Suppressor macrophage treated with lipopolysaccharide for 1 hour (primary cell): ENCODE data around the gene MAD1L1.
A peak's percentile ranks its signal among the peaks of the same experiment; 100 is the strongest.

ENCODE experiments used
- DNase-seq, 3 donors: peaks; one replicate each; pipeline ENCODE4 v3.0.0-alpha.2; 2020 to 2022

The MAD1L1 gene

DNA sequence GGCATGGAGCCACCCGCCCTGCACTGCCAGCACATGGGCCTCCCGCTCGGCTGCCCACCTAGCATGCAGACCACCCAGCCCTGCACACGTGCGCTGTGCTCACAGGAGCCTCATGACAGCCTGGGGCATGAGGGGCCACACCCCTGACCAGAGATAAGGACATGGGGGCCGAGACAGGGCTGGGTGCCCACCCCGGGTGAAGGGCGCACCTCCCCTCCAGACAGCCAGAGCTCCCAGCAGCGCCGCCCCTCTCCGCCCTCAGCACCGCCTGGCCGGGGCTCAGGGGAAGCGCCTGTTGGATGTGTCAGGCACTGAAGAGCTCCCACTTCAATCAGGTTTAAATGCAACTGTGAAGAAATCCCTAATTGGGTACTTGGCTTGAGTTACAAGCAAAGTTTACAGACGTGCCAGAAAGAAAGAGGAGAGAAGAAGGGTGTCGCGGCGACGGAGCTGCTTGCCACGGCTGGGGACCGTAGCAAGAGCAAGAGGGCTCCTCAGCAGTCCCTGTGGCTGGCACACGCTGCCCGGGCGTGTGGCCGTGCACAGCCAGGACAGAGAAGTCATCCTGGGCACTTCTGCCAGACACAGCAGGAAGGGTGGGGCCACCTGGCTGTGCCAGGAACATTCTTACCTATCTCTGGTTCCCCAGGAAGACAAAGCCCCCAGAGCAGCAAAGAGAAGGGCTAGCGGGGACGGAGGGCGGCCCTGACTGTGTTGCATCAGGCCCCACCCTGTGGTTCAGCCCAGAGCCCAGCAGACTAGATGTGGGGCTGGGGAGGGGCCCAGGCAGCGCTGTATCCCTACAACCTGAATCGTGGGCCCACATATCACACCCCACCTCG lies 315.3 kb downstream of the MAD1L1 start:
- DNase-seq: no peak

DNA sequence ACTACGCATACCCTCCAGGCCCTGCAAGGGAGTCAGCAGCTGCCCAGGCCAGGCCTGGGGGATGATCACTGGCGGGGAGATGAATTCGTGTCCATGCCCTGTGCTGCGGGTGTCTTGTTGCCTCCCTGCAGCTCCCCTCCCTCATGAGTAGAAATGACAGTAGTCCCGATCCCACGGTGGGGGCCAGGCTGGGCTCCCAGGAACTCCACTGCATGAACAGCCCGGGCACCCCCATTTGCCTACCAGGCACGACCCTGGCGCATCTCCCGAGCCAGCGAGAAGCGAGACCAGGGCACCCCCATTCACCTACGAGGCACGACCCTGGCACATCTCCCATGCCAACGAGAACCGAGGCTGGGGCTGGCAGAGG lies 316.2 kb downstream of the MAD1L1 start:
- no peak for DNase-seq

DNA sequence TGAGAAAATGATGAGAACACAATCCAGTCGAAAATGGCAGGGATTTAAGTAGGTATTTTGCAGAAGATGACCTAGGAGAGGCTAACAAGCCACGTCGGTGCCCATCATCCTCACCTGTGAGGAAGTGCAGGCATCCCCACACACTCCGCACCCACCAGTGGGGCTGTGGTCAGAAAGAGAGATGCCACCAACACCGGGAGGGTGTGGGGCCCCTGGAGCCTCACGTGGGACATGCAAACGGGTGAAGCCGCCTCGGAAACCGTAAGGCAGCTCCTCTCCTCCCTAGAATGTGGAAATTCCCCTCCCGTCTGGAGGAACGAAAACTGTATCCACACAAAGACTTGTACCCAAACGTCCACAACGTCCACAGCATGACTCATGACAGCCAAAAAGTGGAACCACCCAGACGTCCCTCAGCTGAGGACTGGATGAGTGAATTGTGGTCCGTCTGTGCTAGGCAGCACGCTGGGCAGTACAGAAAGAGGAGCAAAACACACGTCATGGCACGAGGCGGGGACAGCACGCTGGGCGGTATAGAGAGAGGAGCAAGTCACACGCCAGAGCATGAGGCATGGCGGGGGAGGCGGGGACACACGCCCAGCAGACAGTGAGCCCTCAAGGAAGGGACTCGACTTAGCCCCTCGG lies 316.7 kb downstream of the MAD1L1 start:
- DNase-seq: peak; percentile 96 to 99 (median 98)

DNA sequence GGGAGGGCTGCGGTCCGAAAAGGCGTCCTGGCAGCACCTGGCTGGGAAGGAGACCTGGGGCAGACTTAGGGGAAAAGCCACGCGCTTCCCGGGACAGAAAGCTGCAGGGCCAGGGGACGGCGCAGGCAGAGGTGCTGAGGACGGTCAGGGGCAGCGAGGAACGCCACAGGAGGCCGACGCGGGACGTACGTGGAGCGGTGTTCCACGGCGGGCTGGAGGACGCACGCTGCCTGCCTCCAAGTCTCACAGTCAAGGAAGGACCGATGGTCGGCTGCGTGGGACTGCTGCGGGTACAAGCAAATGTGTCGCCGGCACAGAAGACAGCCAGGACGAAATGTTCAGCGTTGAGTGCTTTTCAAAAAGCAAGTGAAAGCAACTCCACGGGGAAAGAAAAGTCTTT lies 317.4 kb downstream of the MAD1L1 start:
- DNase-seq: no peak

DNA sequence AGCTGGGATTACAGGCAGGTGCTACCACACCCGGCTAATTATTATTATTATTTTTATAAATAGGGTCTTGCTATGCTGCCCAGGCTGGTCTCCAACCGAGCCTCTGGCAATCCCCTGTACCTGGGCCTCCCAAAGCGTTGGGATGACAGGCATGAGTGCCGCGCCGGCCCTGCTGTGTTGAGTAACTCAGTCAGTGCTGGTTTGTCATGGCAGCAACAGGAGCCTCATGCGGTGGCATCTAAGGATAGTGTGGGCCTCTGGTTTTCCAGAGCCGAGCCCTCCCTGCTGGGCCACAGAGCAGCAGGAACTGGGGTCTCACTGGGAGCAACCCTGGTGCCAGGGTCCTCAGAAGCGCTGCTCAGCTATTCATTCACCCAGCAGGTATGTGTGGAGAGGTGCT lies 318.0 kb downstream of the MAD1L1 start:
- no peak for DNase-seq

DNA sequence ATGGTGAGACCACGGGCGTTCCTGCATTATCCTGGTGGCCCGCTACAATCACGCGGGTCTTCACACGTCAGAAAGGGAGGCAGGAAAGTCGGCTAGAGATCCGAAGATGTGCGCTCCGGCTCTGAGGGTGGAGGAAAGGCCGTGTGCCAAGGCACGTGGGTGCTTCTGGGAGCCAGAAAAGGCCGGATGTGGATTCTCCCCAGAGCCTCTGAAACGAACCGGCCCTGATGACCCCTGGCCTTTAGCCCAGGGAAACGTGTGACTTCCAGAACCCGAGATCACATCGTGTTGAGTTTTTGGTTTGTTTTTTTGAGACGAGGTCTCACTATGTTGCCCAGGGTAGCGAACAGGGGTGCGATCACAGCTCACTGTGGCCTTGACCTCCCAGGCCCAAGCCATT lies 318.4 kb downstream of the MAD1L1 start:
- DNase-seq: no peak

DNA sequence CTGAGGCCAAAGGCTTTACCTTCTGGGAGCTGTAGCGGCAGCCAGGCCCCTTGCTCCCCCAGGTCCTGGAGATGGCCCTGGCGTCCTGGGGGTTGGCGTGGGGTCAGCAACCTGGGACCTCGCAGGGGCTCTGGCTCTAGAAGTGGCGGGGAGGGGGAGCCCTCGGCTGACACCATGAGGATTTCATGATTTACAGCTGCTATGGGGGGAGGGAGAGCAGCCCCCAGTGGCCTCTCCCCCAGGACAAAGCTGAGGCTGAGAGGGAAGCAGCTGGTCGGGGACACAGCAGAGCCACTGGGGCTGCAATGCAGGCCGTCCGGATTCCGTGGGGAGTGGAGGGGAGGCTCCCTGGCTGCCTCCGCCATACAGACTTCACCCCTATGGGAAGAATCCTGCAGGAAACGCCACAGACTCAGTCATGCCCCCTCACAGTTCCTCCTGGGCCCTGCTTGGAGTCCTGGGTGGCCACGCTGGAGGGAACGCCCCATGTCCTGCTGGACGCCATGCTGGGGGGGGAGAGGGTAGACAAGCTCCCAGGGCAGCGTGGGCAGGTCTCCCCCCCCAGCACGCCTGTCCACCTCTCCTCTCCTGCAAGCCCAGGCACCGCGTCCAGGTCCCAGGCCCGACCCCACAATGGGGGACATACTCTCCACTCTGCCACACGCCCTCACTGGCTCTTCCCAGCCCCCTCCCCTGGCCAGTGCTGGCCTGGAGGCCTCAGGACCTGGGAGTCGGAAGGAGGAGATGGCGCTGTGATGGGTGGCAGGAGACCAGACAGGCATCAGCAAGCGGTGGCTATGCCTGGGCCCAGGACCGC lies 319.1 kb downstream of the MAD1L1 start:
- DNase-seq: no peak

DNA sequence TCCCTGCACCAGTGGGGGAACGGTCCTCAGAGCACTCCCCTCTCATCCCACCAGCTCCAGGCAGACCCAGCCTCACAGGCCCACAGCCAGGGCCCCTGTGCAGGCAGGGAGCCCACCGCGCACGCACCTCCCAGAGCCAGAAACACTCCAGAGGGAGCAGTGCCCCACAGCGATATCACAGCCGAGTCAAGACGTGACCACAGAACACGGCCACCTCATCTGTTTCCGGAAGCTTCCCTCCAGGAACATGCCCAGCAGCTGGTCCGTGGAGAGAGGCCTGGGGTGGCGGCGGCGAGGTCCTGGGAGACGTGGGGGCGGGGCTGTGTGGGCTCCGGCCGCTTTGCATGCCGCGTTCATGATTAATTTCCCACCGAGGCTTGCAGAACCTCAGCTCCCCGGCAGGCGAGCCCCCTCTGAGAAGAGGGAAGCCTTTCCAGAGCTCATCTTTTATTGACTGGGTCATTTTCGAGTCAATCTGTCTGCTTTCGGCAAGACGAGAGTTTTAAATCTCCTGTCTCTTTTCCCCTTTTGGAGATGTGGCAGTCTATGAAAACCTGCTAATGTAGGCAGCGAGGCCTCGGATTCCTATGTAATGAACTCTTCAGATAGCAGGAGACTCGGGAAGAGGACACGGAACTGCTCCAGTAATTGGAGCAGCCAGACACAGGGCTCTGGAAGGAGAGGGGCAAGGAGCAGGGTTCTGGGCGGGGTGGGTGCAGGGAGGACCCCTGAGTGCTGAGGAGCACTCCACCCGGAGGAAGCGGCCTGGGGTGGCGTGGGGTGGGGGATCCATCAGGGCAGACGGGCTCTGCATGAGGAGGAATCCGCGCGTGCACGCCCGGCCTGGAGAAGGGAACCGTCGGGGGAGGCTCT lies 319.9 kb downstream of the MAD1L1 start:
- peak; percentile 43 to 68 (median 60) for DNase-seq

DNA sequence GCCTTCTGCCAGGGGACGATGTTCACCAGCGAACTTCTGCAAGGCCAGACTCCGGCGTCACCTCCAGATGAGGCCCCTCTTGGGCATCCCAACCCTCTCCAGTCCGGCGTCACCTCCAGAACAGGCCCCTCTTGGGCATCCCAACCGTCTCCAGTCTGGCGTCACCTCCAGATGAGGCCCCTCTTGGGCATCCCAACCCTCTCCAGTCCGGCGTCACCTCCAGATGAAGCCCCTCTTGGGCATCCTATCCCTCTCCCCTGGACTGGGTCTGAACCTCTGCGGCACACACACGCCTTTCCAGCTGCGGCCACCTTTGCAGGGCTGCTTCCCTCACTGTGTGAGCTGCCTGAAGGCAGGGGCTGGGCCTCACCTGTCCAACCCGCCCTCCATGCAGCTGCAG lies 321.2 kb downstream of the MAD1L1 start:
- no peak for DNase-seq

DNA sequence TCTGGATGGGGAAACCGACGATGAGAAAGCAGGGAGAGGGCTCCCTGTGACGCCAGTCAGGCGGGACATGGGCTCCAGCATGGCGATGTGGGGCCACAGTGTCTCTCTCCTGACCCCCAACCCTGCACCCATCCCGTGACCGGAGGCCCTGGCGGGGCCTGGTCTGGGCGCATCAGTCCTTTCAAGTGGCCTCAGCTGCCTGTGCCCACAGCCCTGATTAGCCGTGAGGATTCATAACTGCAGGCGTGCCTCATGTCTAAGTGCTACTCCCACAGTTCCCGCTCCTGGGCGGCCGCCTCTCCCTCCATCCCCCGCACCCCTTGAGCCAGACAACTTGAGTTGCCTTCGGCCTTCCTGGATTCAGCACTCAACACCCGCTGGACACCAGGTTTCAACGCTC lies 321.9 kb downstream of the MAD1L1 start:
- no peak for DNase-seq

DNA sequence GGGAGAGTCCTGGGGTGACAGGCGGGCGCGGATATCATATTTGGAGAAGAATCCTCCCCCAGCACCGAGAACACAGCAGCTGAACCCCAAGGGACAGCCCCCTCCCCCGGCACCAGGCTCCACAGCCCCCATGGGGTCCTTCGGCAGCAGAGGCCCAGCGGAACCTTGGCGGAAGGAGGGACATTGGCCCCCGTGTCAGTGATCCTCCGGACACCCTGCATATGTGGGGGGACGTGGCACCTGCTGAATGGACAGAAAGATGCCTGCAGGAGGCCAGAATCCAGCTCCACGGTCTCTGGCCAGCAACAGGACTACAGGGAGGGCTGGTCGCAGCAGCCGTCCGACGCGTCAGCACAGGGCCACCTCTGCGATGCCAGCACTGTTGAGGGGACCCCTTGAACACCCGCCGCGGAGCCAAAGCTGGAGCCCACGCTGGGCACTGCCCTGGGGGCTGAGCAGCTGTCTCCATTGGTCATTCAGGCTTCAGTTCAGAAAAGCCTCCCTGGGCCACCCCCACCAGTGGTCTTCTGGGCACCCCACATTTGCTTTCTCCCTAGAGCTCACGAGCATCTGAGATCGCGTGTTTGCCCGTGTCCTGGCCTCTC lies 322.6 kb downstream of the MAD1L1 start:
- DNase-seq: no peak

DNA sequence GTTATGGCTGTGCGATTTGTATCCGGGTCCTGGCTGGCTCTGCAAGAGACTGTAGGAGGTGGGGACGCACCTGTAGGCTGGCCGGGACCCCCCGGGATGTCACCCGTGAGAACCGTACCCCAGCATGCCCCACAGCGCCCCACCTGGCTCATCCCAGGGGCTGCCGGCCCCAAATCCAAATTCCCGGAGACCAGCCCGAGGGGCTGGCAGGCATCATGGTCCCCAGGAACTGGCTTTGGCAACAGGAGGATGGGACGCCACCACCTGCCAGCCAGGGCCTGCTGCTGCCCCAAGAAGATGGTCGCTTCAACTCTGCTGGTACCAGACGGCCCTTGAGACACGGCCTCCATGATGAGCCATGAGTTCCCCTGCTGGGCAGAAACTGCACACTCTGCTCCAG lies 323.3 kb downstream of the MAD1L1 start:
- no peak for DNase-seq

DNA sequence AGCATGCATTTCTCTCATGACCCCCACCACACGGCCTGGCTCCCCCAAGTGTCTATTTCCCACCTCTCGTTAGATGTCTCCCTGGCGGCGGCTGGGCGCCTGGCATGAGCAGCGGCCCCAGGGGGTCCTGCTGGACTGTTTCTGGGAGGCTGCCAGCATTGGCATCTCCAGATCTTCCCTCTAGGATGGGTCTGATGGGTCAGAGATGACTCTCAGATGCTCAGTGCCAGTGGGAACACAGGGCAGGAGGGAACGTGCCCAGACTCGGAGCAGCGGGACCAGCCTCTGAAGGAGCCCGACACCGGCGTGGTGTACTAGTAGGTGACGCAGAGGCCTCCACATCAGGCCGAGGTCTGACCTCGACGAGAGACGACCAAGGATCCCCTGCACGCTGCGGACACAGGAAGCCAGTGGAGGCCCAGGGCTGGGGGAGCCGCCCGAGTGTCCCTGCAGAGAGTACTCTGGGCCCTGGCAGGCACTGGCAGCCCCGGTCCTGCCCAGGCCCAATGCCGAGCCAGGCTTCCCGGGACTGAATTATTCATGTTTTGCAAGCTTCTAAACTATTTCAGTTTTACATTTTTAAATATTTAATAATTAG lies 323.8 kb downstream of the MAD1L1 start:
- DNase-seq: no peak

DNA sequence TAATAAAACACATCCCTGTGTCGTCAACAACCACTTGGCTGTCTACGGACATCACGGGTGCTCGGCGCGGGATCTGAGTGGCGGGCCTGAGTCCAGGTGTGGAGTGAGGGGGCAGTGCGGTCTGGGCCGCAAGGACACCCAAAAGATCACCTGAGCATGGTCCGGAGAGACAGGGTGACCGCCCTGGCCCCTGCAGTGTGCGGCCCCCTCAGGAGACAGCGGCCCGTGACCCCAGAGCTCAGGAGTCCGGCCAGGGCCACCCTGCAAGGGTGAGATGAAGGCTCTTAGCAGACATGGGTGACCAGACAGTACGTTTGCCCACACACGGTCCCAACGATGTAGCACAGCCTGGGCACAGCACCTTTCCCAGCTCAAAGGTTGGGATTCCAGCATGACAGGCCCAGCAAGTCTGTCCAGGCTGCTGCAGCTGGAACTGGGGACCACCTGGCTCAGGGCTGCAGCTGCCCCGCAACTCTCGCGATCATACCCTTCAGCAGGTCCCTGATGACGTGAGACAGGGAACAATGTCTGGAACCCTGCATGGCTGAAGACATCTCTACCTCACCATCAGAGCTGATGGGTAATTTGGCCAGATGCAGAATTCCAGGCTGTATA lies 324.9 kb downstream of the MAD1L1 start:
- DNase-seq: no peak

DNA sequence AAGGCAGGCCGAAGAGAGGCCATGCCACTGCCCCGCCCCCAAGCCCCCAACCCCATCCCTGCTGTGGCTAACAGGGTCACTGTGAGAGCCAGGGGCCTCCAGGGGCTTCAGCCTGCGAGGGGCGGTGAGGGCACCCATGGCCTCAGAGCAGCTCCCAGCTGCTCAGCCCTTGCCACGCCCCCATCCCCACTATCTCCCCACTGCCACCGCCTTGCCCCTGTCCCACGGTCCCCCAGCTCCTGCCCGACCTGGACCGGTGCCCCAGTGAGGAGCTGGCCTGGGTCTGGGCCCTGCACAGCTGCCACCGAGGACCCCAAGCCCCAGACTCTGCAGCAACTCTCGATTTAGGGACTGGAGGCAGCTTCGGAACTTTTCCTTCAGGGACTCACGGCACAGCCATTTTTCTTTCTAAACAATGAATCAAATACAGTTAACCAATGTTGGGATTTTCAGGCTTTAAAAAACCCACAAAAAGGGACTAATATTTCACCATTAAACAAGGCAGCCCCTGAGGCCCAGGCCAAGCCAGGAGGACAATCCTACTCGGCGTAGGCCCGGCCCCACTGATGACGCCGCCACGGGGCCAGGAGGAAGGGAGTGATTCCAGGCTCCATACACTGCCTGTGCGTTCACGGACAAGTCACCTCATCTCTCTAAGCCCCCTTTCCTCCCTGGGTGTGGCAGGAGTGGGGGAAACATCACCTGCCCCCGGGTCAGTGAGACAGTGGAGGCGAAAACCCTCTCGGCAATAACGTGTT lies 325.6 kb downstream of the MAD1L1 start:
- DNase-seq: no peak

DNA sequence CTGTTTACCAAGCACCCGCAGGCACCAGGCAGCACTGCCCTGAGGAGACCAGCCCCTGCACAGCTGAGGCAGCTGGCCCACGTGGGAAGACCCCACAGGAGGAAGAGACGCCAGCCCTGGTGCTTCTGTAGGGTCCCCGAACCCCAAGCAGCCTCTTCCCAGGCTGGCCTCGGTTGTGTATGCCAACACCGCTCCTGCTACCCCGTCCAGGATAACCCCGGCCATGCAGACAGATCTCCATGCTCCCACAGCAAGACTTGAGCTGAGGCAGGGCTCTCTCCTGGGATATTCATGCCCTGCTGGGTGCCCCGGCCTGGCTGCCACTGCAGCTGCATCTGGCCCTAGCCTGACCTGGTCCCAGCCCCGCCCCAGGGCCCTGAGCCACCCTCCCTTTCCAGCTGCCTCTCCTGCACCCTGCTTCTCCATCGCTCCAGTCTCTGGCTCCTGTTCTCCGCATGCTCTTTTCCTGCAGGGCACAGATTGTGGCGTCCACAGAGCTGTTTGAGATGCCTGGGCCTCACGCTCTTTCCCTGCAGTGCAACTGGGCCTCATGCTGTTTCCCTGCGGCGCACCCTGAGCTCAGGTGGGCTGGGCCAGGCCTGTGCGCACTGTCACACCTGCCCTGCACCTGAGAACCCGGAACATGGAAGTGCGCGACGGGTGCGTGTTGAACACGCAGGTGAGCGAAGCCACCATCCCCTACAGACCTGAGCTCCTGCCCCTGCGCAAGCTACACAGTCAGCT lies 326.5 kb downstream of the MAD1L1 start:
- no peak for DNase-seq

DNA sequence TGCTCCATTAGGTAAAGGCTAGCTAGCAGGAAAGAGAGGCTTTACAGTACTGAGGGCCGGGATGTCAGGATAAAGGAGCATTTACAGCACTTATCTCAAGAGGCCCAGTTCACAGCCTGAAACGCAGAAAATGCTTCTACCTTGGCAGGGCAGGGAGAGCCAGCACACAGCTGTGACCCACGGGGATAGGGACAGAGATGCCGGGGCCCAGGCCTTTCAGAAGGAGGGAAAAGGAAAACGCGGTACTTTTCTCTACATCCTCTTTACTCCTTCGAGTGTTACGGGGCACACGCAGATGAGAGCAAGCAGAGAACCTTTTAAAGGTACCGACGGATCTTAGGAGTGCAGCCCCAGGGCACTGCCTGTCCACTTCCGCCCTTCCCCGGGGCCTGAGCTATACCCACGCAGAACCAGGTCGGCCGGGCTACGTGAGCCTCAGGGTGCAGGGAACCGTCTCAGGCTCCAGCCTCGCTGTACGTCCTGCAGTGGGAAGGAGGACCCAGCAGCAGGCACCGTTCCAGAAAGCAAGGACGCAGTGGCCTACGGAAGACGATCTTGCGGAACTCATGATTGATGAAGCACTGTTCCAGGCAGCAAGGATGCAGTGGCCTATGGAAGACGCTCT lies 330.4 kb downstream of the MAD1L1 start:
- no peak for DNase-seq

DNA sequence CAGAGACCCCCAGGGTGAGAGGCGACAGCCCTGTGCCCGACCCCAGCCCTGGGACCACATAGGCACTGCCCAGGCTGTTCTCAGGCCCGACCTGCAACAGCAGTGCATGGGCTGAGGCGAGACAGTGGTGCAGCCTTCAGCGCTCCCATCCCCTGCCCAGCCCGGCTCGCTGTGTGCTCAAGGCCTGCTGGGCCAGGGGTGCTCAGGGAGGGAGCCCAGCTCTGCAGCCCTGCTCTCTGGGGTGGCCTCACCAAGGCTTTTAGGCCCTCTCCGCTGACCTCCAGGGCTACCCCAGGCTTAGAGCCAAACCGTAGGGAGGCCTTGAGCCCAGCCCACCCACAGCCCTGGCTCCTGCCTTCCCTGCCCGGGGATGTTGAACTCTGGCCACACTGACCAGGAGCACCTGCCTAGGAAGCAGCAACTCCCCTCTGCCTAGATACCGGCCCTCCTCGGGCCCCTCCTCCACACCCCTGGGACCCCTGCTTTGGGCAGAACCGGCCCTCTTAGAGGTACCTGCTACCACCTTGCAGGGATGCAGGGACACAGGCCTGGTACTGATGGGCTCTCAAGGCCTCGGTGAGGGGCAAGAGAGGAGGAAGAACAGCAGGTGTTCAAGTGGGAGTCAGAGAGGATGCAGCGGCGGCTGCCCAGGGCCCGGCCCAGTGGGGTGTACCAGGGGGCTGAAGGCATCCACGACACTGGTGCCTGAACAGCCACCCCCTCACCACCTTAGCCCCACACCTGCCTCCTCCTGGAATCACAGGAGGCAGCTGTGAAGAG lies 331.1 kb downstream of the MAD1L1 start:
- DNase-seq: no peak

DNA sequence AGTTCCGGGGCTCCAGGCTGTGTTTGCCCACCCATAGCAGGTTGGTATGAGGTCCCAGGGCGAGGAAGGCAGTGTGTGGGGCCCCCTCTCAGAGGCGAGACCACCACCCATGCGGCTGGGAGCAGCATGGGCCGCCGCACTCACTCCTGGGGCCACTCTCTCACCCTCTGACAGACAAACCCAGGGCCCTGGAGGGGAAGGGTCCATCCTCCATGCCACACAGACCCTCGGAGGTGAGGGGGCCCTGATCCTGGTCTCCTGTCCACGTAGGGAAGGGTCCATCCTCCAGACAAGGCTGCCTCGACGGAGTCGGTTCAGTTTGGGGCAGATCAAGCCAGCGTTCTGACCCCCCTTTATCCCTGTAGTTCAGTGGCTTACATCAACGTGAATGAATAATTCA lies 331.9 kb downstream of the MAD1L1 start:
- no peak for DNase-seq
